ENCODE results near the gene SAMD10. TPM values are rescaled to one million over a fixed set of nuclear protein-coding genes. Genes with fewer than 3 reads are reported as not detected.

The SAMD10 gene
- total and polyA plus RNA-seq, 2 of the 8 experiments (the other 6 are each of a cell fraction or from before 2014, with no cell fraction given): 3.0 to 5.2 TPM

DNA sequence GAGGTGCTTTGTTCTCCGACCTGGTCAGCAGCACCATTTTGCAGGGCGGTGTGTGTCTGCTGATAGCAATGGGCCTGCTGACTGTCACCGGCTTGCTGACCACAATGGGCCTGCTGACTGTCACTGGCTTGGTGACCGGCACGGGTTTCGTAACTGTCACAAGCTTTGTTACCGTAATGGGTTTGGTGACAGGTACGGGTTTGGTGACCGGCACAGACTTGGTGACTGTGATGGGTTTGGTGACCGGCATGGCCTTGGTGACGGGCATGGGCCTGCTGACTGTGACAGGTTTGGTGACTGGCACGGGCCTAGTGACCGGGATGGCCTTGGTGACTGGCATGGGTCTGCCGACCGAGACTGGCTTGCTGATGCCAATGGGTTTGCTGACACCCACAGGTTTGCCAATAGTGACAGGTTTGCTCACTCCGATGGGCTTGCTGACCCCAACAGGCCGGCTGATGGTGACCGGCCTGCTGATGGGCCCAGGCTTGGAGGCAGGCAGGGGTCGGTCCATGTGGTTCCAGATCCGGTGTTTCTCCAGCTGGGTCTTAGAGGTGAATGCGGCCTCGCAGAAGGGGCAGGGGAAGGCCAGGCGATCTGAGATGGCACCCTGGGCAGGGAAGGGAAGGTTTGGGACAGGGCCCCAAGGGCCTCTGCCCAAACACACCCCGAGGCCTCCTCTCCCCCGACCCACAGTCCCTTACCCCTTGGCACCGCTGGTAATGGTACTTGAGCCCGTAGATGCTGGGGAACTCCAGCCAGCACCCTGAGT is 13.1 kb downstream of the SAMD10 start (continued):
- TF ChIP-seq SIX5 (IDR thresholded peaks at IDR 0.05; ENCODE audit: low read depth, low read length) (no peak), BCL11A (IDR thresholded peaks at IDR 0.05; ENCODE audit: low read depth in 2 of 2, low read length in 2 of 2) (no peak), RBBP5 (IDR thresholded peaks at IDR 0.05; ENCODE audit: borderline replicate concordance, low read depth, low read length) (no peak), SUZ12 (IDR thresholded peaks at IDR 0.05; ENCODE audit: low read length) (no peak), NRF1 (IDR thresholded peaks at IDR 0.05; ENCODE audit: low read depth, low read length) (no peak), CEBPB (IDR thresholded peaks at IDR 0.05; ENCODE audit: low read depth, low read length) (no peak)

Measured in H1 (cell line).